Nephron progenitor cell (in vitro differentiated cells): ENCODE data around the gene HOXA9.

Experiments
- DNase-seq: peaks from one replicate; pipeline ENCODE4 v3.0.0; 2021
- H3K27ac Mint-ChIP-seq: 2 replicates; pipeline ENCODE4 v1.8.0; 2021; ENCODE audit warnings: mild to moderate bottlenecking, moderate library complexity, mixed read lengths
- H3K27me3 Mint-ChIP-seq: 2 replicates; pipeline ENCODE4 v1.8.0; 2021; ENCODE audit warnings: mild to moderate bottlenecking, low read depth, mixed read lengths; ENCODE audit not compliant: poor library complexity
- H3K36me3 Mint-ChIP-seq: 2 replicates; pipeline ENCODE4 v1.8.0; 2021; ENCODE audit warnings: low read depth, mixed read lengths
- H3K4me1 Mint-ChIP-seq: 2 replicates; pipeline ENCODE4 v1.8.0; 2021; ENCODE audit warnings: mixed read lengths
- H3K4me3 Mint-ChIP-seq: 2 replicates; pipeline ENCODE4 v1.8.0; 2021; ENCODE audit warnings: mild to moderate bottlenecking, moderate library complexity, mixed read lengths
- H3K9me3 Mint-ChIP-seq: 2 replicates; pipeline ENCODE4 v1.8.0; 2021; ENCODE audit warnings: mild to moderate bottlenecking, moderate library complexity, mixed read lengths
- CTCF ChIP-seq: fragments of 200-600 bp; sonication (generic); IDR thresholded peaks from 2 replicates; pipeline ENCODE4 v1.5.0; 2021; ENCODE audit warnings: antibody characterized with exemption

Gene HOXA9

GRCh38 chr7:27118580-27118979 is 46.8 kb downstream of the HOXA9 start:
- Mint-ChIP-seq H3K4me3 (peak overlapping the region; percentile 98), H3K27ac (peak overlapping the region; percentile 100), H3K9me3 (no peaks in the 10 kb centered on the region), H3K4me1 (peaks cover 62% of the 10 kb centered on the region), H3K36me3 (peaks cover 63% of the 10 kb centered on the region), H3K27me3 (peaks cover 4% of the 10 kb centered on the region)
- DNase-seq, result no peak
- no peak for TF ChIP-seq CTCF

GRCh38 chr7:27117887-27118491 is 47.3 kb downstream of the HOXA9 start:
- Mint-ChIP-seq H3K36me3 (peaks cover 66% of the 10 kb centered on the region), H3K27ac (peak overlapping the region; percentile 100), H3K27me3 (peaks cover 4% of the 10 kb centered on the region), H3K9me3 (no peaks in the 10 kb centered on the region), H3K4me1 (peaks cover 56% of the 10 kb centered on the region), H3K4me3 (peak overlapping the region; percentile 98)
- peak; percentile 43 for DNase-seq
- no peak for TF ChIP-seq CTCF

- no peaks in the 10 kb centered on the region for H3K9me3 Mint-ChIP-seq
- peaks cover 4% of the 10 kb centered on the region for H3K27me3 Mint-ChIP-seq
- peaks cover 50% of the 10 kb centered on the region for H3K4me1 Mint-ChIP-seq
- peak overlapping the region; percentile 100 for H3K27ac Mint-ChIP-seq
- DNase-seq, result peak; percentile 23
- no peak for TF ChIP-seq CTCF
- peaks cover 60% of the 10 kb centered on the region for H3K36me3 Mint-ChIP-seq
- peak overlapping the region; percentile 98 for H3K4me3 Mint-ChIP-seq
These were observed 48.1 kb downstream of the HOXA9 start for GRCh38 chr7:27116962-27117886.

GRCh38 chr7:27116031-27116961 is 49.0 kb downstream of the HOXA9 start:
- peaks cover 50% of the 10 kb centered on the region for H3K4me1 Mint-ChIP-seq
- peak overlapping the region; percentile 98 for H3K4me3 Mint-ChIP-seq
- peaks cover 4% of the 10 kb centered on the region for H3K27me3 Mint-ChIP-seq
- H3K27ac Mint-ChIP-seq, result peak overlapping the region; percentile 100
- no peak for TF ChIP-seq CTCF
- peak; percentile 18 for DNase-seq
- H3K36me3 Mint-ChIP-seq, result peaks cover 62% of the 10 kb centered on the region
- H3K9me3 Mint-ChIP-seq, result no peaks in the 10 kb centered on the region

- H3K27me3 Mint-ChIP-seq, result peaks cover 4% of the 10 kb centered on the region
- H3K27ac Mint-ChIP-seq, result peak overlapping the region; percentile 100
- H3K9me3 Mint-ChIP-seq, result no peaks in the 10 kb centered on the region
- peaks cover 62% of the 10 kb centered on the region for H3K36me3 Mint-ChIP-seq
- peak overlapping the region; percentile 98 for H3K4me3 Mint-ChIP-seq
- peaks cover 50% of the 10 kb centered on the region for H3K4me1 Mint-ChIP-seq
- TF ChIP-seq CTCF, result no peak
- peak; percentile 81 for DNase-seq
These were observed 49.9 kb downstream of the HOXA9 start for GRCh38 chr7:27115221-27116026.
